ENCODE data around the gene ANKH.

GRCh38 chr5:14851050-14851419, 20.5 kb downstream of the ANKH start:
- TF ChIP-seq CTCF (IDR thresholded peaks at IDR 0.05; ENCODE audit: poor library complexity) (no peak), EZH2 (IDR thresholded peaks at IDR 0.05; ENCODE audit: borderline replicate concordance) (no peak)
